Testis (tissue), 3 donors: ENCODE results near the gene SLC16A3. TPM values are rescaled to one million over a fixed set of nuclear protein-coding genes. Genes with fewer than 3 reads are reported as not detected.

Source experiments
- DNase-seq: peaks from one replicate; pipeline ENCODE4 v3.0.0-alpha.2; 2019
- H3K27ac ChIP-seq, 2 donors: fragments of 200-600 bp; sonication (generic); one replicate each; pipeline ENCODE4 v1.5.1; 2019
- H3K27me3 ChIP-seq: fragments of 200-600 bp; sonication (generic); one replicate; pipeline ENCODE4 v1.5.1; 2019
- H3K36me3 ChIP-seq: fragments of 200-600 bp; sonication (generic); one replicate; pipeline ENCODE4 v1.5.1; 2017; ENCODE audit warnings: low read depth; ENCODE audit errors: missing control alignments
- H3K4me1 ChIP-seq: fragments of 200-600 bp; sonication (generic); one replicate; pipeline ENCODE4 v1.5.1; 2019
- H3K4me3 ChIP-seq, 2 donors: fragments of 200-600 bp; sonication (generic); one replicate each; pipeline ENCODE4 v1.5.1; 2017 to 2019
- H3K9me3 ChIP-seq: fragments of 200-600 bp; sonication (generic); one replicate; pipeline ENCODE4 v1.5.1; 2017
- CTCF ChIP-seq, 3 experiments: fragments of 450-650 bp in 2 of 3; fragments of 200-600 bp in 1 of 3; sonication (generic) in 1 of 3; IDR thresholded peaks; one replicate each; pipeline ENCODE4 v1.5.1; 2016 to 2019; ENCODE audit warnings: antibody characterized with exemption in 3 of 3, mild to moderate bottlenecking in 2 of 3, moderate library complexity in 1 of 3
- POLR2A ChIP-seq: fragments of 450-650 bp; IDR thresholded peaks from one replicate; pipeline ENCODE4 v1.6.1; 2017; ENCODE audit warnings: antibody characterized with exemption, mild to moderate bottlenecking, moderate library complexity
- WGBS, 2 donors: methylation state at CpG; one replicate each; pipeline ENCODE4 v1.1.5; 2018; 5-methylcytosine and 5-hydroxymethylcytosine counted together
- intact Hi-C: fragments of 100-400 bp; cut with DNase I; formaldehyde crosslinking; loops from one replicate; pipeline ENCODE4 v1.15.1; 2023; ENCODE audit warnings: low total_unique reads
- polyA plus RNA-seq: library from polyadenylated mRNA; stranded (reverse); fragments of 350-450 nt; fragmentation: Illumina TruSeq; extraction: RNeasy Lipid Tissue Mini Kit (QIAGEN cat#74804); gene quantifications from one replicate; pipeline ENCODE4 v1.2.3, GENCODE V29; 2014; ENCODE audit warnings: low read depth, low replicate concordance; ENCODE audit not compliant: insufficient read depth
- total RNA-seq, 2 donors: library from RNA; depleted of rRNA; stranded (reverse); fragments of >200 nt; gene quantifications; one replicate each; pipeline ENCODE4 v1.2.3, GENCODE V29; 2016

Gene SLC16A3
- total and polyA plus RNA-seq, 3 donors from 2014 or later = 67.7 to 71.4 (median 70.6) TPM

- no peak for DNase-seq
- Histone ChIP-seq H3K27ac (no peak overlapping the region), H3K27me3 (no peaks in the 10 kb centered on the region), H3K9me3 (no peaks in the 10 kb centered on the region), H3K36me3 (no peaks in the 10 kb centered on the region), H3K4me3 (no peak overlapping the region), H3K4me1 (no peaks in the 10 kb centered on the region)
- WGBS, 2 donors = 93 to 94% methylated on average over 16 of the region's 16 CpGs
- intact Hi-C loops = no loop called here
- TF ChIP-seq POLR2A (no peak), CTCF (IDR thresholded peaks at IDR 0.05) (no peak)
Observed at GRCh38 chr17:82193520-82194220, 35.2 kb upstream of the SLC16A3 start.

GRCh38 chr17:82194765-82195164 is 34.1 kb upstream of the SLC16A3 start:
- TF ChIP-seq CTCF (IDR thresholded peaks at IDR 0.05) = no peak
- TF ChIP-seq POLR2A = no peak
- no peak overlapping the region for H3K4me3 ChIP-seq
- 97 to 99% methylated on average over 10 to 16 of the region's 16 CpGs for WGBS, 2 donors
- H3K27me3 ChIP-seq = no peaks in the 10 kb centered on the region
- DNase-seq = no peak
- H3K27ac ChIP-seq = no peak overlapping the region
- H3K36me3 ChIP-seq = no peaks in the 10 kb centered on the region
- no peaks in the 10 kb centered on the region for H3K4me1 ChIP-seq
- no peaks in the 10 kb centered on the region for H3K9me3 ChIP-seq
- intact Hi-C loops = no loop called here

- no peaks in the 10 kb centered on the region for H3K27me3 ChIP-seq
- peak overlapping the region in 1 of 2 donors; percentile 72 for H3K27ac ChIP-seq
- 69 to 74% methylated on average over 21 to 25 of the region's 25 CpGs for WGBS, 2 donors
- no peak for DNase-seq
- TF ChIP-seq POLR2A (no peak), CTCF (IDR thresholded peaks at IDR 0.05) (no peak)
- no peaks in the 10 kb centered on the region for H3K36me3 ChIP-seq
- H3K9me3 ChIP-seq = no peaks in the 10 kb centered on the region
- H3K4me1 ChIP-seq = no peaks in the 10 kb centered on the region
- intact Hi-C loops = no loop called here
- no peak overlapping the region for H3K4me3 ChIP-seq
Observed at GRCh38 chr17:82195675-82196672, 32.9 kb upstream of the SLC16A3 start.

- H3K27me3 ChIP-seq = no peaks in the 10 kb centered on the region
- 95 to 96% methylated on average over 4 of the region's 4 CpGs for WGBS, 2 donors
- no peak overlapping the region for H3K27ac ChIP-seq
- no peak overlapping the region for H3K4me3 ChIP-seq
- no peaks in the 10 kb centered on the region for H3K36me3 ChIP-seq
- no peaks in the 10 kb centered on the region for H3K4me1 ChIP-seq
- intact Hi-C loops = no loop called here
- no peak for TF ChIP-seq POLR2A
- TF ChIP-seq CTCF (IDR thresholded peaks at IDR 0.05) = no peak
- DNase-seq = no peak
- H3K9me3 ChIP-seq = no peaks in the 10 kb centered on the region
Observed at GRCh38 chr17:82198092-82198491, 30.8 kb upstream of the SLC16A3 start.
